HS-27A (cell line): ENCODE results near the gene SOS1.
"Not testable (repeated sequence)": the region's sequence is repeated elsewhere in the genome, so short reads cannot be mapped to it uniquely, and the experiment has no call there.

Experiments
- DNase-seq: peaks from one replicate; pipeline ENCODE4 v3.0.0-alpha.2; 2012; ENCODE audit warnings: low read depth, missing footprints

Gene SOS1

DNA sequence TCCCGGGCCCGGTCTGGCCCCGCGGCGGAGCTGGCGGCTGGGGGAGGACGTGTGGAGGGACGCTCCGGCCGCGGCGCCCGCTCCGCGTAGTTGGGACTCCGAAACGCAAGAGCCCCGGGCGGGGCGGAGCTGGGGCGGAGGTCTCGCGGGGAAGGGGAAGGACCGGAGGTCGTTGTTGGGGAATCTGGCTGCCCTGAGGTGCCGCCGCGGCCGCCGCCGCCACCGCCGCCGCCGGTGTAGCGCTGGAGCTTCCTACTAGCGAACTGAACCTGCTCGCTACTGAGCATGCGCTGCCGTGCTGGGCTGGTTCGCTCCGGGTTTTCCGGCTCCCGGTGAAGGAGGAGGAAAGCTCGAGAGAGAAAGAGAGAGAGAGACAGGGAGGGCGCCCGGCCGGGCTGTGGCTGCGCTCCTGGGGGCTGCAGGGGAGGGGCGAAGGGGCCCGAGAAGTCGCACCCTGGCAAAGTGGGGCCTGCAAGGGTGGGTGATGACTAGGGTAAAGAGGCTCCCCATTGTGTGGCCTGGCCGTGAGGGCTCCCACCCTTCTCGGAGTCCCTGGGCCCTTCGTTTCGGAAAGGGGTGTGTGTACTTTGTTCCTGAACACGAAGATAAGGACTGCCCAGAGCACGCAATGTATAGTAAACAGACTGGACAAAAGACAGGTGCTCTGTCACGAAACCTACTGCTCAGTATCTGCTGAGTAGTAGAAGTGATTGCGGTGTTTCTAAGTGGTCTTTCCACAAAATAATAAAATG, at the start of gene SOS1:
Gene SOS1, minus strand, starts transcription at position 281 of the 752 bp plus-strand sequence. CDS start 629 bp downstream, outside the sequence.
- peak; percentile 76 for DNase-seq

DNA sequence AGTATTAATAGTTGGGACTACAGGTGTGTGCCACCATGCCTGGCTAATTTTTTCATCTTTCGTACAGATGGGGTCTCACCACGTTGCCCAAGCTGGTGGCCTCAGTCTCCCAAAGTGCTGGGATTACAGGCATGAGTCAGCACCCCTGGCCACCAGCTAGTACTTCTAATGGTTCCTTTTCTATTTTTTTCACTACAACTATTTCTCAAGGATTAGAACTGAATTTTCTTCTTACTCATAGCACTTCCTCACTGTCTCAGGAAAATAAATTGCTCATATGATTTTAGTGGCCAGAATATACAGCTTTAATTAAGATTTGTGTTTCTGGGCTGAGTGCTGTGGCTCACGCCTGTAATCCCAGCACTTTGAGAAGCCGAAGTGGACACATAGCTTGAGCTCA, 43.2 kb upstream of the SOS1 start:
- no peak for DNase-seq

DNA sequence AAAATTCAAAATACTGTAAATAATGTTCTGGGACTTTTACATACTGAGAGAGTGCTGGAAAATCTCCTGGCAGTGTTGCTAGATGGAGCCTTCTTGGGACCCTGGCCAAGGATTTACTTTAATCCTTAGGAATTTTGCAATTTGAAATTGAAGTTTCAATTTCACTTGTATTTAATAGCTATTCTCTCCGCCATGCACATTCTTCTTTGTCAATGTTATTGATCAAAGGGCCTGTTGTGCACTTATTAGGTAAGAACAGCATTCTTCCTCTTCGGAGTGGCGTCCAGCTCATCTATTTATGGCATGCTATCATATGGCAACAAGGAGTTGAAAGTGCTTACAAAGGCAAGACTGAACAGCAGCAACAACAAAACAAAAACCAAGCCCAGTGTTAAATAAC, 40.1 kb upstream of the SOS1 start:
- DNase-seq = no peak

DNA sequence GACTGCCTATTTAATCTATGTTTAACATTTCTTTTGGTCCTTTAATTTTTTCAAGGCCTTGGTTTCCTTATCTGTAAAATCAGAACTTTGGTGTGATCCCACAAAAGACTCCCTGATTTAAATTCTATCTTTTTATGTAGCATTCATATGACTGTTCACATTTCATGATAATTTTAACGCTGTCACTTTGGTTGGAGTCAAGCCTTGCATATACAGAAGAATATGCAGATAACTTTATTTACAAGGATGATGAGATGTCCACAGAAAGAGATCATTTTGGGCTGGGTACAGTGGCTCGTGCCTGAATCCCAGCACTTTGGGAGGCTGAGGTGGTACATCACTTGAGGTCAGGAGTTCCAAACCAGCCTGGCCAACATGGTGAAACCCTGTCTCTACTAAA, 38.4 kb upstream of the SOS1 start:
- no peak for DNase-seq

DNA sequence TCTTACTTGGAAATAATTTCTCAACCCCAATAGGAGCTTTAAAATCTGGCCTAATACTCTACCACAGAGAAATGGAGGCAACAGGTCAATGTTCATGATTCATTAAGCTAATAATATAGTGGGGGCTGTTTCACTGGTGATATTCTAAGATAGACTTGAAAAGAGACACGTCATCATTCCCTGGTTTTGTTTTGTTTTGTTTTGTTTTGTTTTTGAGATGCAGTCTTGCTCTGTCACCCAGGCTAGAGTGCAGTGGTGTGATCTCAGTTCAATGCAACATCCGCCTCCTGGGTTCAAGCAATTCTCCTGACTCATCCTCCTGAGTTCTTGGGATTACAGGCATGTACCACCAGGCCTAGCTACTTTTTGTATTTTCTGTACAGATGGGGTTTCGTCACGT, 37.5 kb upstream of the SOS1 start:
- no peak for DNase-seq

DNA sequence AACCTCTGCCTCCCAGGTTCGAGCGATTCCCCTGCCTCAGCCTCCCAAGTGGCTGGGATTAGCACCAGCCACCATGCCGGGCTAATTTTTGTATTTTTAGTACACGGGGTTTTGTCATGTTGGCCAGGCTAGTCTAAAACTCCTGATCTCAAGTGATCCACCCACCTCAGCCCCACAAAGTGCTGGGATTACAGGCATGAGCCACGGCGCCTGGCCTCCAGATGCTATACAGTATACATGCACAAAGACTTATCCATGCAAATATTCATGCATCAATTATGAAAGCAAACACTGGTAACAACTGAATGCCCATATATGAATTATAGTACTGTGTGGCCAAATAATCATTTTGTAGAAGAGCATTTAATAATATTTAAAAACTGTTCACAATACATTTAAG, 36.0 kb upstream of the SOS1 start:
- no peak for DNase-seq

DNA sequence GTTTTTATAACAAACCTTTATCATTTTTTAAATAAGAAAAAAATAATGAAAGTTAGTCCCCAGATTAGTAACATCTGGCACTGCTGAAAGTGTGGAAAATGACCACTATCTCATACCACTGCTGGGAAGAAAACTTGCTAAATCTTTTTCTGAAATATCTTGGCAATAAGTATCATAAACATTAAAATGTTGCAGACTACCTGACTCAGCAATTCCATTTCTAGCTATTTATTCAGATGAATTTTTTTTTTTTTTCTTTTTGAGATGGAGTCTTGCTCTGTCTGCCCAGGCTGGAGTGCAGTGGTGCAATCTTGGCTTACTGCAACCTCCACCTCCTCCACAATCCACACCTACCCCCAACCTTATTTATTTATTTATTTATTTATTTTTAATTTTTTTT, 35.3 kb upstream of the SOS1 start:
- no peak for DNase-seq

DNA sequence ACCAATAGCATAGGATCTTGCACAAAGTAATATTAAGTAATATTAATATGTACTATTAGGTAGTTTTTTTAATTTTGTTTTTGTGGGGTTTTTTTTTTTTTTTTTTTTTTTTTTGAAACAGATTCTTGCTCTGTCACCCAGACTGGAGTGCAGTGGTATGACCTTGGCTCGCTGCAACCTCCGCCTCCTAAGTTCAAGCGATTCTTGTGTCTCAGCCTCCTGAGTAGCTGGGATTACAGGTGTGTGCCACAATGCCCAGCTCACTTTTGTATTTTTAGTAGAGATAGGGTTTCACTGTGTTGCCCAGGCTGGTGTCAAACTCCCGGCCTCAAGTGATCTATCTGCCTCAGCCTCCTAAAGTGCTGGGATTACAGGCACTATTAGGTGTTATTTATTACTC, 34.7 kb upstream of the SOS1 start:
- DNase-seq = not testable (repeated sequence)

DNA sequence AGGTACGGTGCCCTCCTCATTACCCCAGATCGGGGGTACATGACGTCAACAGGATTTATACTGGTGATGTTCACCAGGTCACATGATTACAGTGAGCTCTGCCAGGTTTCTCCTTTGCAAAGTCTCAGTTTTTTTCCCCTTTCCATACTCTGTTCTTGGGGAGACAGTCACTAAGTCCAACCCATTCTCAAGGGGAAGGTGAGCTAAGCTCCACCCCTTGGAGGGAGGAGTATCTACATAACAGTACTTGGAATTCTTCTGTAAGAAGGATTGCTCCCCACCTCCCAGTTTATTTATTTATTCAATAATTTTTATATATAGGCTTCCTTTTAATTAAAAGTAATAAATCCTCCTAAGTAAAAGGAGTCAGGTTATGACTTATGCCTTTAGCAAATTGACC, 34.1 kb upstream of the SOS1 start:
- DNase-seq = no peak

DNA sequence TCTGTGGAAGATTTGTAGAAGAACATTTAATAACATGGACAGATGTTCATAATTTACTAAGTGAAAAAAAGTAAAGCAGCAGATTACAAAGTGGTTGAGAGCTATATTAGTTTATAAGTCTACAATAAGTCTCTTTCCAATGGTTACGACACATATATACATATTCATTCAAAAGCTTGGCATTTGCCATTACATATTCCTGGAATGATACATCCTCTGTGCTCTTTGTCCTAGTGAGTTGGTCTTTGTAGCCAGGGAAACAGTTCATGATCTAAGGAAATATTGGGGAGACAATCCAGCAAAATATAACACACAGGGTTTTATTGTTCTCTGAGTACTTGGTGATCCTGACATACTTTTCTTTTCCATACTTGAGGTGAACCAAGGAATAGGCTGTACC, 32.5 kb upstream of the SOS1 start:
- DNase-seq = no peak

DNA sequence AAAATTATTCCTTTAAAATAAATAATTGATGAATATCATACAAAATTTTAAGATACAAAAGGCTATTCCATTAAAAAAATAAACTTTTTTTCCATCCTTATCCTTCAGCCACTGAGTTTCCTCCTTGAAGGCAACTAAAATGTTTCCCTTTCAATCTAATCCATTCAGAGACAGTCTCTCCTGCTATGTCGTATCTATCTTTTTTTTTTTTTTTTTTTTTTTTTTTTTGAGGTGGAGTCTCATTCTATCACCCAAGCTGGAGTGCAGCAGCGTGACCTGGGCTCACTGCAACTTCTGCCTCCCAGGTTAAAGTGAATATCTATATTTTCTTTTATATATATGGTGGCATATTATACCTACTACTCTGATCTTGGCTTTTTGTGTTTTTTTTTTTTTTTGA, 31.7 kb upstream of the SOS1 start:
- no peak for DNase-seq

DNA sequence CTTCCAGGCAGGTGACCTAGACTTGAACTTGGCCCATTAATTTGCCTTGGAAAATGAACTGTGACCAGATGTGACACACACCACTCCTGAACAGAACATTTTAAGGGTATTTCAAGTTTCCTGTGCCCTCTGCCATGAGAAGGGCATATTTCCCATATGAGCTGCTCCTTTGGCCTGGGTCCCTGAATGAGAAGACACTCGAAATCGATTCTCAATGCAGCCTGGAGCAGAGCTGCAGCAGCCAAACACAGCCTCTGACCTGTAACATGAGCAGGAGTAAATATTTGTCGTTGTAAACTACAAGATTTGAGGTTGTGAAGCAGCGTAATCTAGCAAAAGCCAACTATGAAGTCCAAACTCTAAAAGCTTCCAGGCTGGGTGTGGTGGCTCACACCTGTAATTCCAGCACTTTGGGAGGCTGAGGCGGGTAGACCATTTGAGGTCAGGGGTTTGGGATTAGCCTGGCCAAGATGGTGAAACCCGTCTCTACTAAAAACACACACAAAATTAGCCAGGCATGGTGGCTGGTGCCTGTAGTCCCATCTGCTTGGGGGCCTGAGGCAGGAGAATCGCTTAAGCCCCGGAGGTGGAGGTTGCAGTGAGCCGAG, 30.1 kb upstream of the SOS1 start:
- no peak for DNase-seq

DNA sequence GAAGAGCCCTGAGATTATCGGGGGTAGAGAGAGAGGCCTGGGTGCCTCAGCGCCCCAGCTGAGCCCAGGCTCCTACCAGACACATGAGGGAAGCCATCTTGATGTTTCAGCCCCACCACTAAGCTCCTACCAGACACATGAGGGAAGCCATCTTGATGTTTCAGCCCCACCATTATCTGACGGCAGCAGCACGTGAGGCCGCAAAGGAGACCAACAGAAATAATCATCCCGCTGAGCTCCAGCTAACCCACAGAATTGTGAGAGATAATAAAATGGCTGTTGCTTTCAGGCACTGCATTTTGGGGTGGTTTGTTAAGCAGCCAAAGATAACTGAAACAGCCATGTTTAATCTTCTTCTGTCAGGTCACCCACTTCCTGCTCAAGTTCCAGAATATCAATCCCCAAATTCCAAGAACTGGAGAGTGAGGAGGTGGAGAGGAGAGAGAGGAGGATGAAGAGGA, 29.3 kb upstream of the SOS1 start:
- DNase-seq = no peak

DNA sequence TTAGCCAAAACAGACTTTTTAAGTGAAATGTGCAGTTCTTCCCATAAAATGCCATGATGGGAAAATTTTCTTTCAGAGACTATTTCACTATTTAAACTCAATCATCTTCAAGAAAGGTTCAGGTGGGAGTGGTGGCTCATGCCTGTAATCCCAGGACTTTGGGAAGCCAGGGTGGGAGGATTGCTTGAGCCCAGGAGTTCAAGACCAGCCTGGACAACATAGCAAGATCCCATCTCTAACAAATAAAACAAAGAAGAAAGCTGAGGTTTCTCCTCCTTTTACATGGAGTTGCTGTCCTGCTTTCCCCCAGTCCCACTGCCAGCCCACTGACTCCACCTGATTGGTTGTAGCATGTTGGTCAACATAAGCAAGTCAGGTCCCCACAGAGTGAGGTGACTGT, 25.8 kb upstream of the SOS1 start:
- no peak for DNase-seq

DNA sequence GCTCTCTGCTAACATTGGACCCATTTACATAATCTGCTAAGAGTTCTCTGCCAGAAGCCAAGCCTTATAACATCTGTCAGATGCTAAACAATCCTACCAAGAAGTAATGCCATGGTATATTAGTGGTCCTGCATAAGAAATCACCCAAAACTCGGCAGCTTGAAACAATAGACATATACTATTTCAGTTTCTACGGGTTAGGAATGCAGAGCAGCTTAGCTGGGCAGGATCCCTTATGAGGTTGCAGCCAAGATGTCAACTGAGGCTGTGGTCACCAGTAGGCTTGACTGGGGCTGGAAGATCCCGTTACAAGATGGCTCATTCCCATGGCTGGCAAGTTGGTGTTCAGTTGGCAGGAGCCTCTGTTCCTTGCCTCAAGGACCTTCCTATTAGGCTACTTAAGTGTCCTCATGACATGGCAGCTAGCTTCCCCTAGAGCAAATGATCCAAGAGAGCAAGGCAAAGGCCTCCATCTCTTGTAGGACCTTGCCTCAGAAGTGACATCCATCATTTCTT, 25.1 kb upstream of the SOS1 start:
- DNase-seq = no peak

DNA sequence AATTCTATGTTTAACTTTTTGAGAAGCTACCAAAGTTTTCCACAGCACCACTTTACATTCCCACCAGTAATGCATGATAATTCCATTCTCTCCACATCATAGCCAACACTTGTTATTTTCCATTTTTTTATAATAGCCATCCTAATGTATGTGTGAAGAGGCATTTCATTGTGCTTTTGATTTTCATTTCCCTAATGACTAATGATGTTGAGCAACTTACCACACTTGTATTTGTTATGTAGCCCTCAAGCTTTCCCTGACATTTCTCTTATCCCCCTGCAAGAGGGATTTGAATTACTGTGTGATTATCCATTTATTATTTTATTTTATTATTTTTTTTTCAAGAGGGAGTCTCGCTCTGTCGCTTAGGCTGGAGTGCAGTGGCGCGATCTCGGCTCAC, 23.6 kb upstream of the SOS1 start:
- DNase-seq = no peak

DNA sequence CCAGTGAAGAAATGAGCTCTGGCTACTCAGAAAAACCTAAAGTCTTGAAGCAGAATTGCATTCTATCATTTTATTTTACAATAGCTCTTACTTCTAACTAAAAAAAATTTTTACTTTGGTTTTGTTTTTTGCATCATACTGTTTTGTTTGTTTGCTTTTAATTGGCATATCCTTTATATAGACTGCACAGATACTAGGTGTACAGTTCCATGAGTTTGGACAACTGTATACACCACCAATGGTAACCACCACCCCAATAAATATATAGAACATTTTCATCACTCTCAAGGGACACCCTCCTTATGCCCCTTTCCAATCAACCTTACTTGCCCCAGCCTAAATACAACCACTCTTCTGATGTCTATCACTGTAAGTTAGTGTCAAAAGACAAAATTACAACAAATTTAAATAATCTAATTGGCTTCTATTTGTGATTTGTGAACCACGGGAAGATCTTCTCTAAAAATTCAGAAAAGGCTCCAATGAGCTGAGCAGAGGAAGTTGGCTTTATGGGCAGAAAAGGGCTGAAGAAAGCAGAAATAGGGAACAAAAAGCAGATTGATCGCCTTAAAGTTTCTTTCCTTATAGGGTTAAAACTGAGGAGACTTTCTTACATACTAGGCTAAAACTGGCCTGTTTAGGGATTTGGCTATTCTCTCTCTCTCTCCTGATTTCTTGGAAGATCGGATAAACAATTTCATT, 22.2 kb upstream of the SOS1 start:
- no peak for DNase-seq

DNA sequence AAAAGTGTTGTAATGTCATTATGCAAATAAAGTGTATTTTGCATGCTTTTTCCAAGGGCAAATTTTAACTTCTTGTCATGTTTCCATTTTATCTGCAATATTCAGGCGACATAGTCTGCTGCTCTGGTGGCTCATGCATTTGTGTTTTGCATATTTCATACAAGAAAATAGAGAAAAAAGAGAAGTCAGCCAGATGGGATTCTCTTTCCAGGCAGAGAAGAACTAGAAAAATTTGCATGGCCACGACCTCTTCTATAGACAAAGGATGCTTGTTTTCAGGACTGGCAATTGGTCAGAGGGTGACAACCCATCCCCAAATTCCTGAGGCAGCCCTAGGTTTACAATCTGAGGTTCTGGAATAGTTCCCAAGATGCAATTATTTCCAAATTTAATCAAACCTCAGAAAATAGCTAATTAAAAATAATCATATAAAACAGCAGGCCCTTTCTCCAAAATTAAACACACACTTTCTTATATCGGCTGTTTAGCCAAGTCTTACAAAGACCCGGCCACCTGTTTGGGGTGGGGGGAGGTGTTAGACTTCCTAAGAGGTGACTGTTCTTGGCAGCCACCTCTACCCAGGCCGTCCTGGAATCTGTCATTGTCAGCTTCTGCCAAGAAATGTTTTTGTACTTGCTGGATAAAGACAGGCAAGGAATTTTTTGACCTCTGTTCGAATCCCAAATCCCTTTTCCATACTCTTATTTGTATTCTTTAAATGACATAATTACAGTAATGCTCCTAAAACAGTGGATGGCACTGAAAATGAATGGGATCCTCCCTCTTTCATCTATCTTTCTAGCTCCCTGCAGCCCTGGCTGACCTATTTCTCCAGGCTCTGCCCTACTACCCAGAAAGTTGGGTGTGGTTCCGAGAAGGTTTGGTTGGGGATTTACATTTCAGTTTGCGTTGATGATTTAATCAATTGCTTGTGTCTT, 20.8 kb upstream of the SOS1 start:
- no peak for DNase-seq

DNA sequence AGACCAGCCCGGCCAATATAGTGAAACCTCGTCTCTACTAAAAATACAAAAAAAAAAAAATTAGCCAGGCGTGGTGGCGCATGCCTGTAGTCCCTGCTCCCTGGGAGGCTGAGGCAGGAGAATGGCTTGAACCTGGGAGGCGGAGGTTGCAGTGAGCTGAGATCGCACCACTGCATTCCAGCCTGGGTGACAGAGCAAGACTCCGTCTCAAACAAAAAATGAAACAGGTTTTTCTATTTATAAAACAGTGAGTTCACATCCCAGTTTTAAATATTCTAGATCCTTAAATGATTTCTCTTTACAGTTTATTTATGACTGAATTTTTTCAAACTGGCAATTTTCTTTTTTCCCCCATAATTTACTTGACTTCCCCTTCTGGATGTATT, 20.1 kb upstream of the SOS1 start:
- DNase-seq = not testable (repeated sequence)

DNA sequence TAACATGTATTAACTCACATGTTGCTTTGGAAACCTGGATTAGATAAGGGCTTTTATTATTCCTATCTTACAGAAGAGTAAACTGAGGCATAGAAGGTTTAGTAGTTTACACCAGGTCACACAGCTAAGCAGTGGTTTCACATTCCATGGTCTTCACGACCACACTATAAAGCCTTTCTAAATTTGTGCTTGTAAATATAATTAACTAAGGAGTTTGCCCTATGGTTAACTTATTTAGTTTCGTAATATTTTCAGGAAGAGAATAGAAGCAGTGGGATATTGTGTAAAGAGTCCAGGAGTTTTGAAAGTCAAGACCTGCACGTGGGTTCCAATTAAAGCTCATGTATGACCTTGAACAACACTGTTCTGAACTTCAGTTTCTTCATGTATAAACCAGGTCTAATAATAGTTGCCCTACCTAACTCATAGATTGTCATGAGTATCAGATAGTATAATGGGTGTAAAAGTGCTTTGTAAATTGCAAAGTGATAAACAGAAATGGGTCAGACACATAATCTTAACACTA, 19.5 kb upstream of the SOS1 start:
- no peak for DNase-seq

DNA sequence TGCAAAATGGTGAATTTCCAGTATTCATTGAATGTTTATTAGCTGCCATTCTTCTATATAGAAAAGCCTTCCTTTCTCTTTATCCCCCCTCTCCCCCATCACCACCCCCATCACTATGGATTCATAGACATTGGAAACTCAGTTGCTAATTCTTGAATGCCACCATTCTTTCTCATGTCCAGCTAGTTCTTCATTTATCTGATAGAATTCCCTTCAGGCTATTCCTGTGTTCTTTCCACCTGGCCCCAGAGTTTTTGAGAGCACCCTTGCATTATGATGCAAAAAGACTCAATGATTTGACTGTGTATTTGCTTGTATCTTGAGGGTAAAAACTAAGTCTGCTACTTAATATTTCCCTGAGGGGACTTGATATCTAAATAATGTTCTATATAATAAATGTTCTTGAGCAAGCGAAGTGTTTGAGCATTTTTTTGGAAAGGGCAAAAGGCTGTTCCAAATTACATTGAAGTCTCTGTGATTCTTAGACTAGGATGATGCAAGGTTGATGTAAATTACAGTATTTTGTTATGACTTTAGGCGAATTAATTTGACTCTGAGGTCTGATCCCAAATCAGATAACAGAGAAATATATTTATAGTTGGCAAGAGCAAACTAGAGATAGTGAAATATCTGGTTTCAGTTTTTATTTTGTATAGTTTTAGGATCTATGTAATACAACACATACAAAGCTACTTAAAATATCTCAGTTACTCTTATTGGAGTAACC, 18.8 kb upstream of the SOS1 start:
- DNase-seq = no peak
